Upper lobe of left lung (tissue), 6 donors: Measurements from ENCODE around the gene NR4A2. TPM values are rescaled to one million over a fixed set of nuclear protein-coding genes. Genes with fewer than 3 reads are reported as not detected.

Source experiments
- ATAC-seq, 2 donors: fragments of 200-7000 bp; cut with Tn5 transposase; one replicate each; pipeline ENCODE4 v1.9.1; 2022; ENCODE audit warnings: mild to moderate bottlenecking in 2 of 2, moderate library complexity in 2 of 2; ENCODE audit not compliant: low FRiP score in 2 of 2
- DNase-seq, 2 donors: peaks; one replicate each; pipeline ENCODE4 v3.0.0-alpha.2; 2019 to 2020
- H3K27ac ChIP-seq, 4 donors: fragments of 200-600 bp; sonication (generic); one replicate each; pipeline ENCODE4 v1.5.1; 2016 to 2019
- H3K27me3 ChIP-seq, 4 donors: fragments of 200-600 bp; sonication (generic); one replicate each; pipeline ENCODE4 v1.5.1; 2017 to 2019
- H3K36me3 ChIP-seq, 4 donors: fragments of 200-600 bp; sonication (generic); one replicate each; pipeline ENCODE4 v1.5.1; 2016 to 2019
- H3K4me1 ChIP-seq, 4 donors: fragments of 200-600 bp; sonication (generic); one replicate each; pipeline ENCODE4 v1.5.1; 2018 to 2019
- H3K4me3 ChIP-seq, 4 donors: fragments of 200-600 bp; sonication (generic); one replicate each; pipeline ENCODE4 v1.5.1; 2017 to 2019; ENCODE audit warnings: mild to moderate bottlenecking in 2 of 4, moderate library complexity in 1 of 4
- H3K9me3 ChIP-seq, 4 donors: fragments of 200-600 bp; sonication (generic); one replicate each; pipeline ENCODE4 v1.5.1; 2018 to 2019
- POLR2A ChIP-seq, 4 donors: fragments of 450-650 bp; IDR thresholded peaks; one replicate each; pipeline ENCODE4 v1.5.1; 2016 to 2017; ENCODE audit warnings: antibody characterized with exemption in 4 of 4, mild to moderate bottlenecking in 2 of 4
- WGBS, 2 donors: methylation state at CpG; one replicate each; pipeline ENCODE4 v1.1.5; 2017 to 2018; 5-methylcytosine and 5-hydroxymethylcytosine counted together
- total RNA-seq, 6 donors: library from RNA; depleted of rRNA in 4 of 6; stranded (reverse); fragments of >200 nt in 4 of 6; gene quantifications; one replicate each; pipeline versions ENCODE4 v1.1.0 to v1.2.1, GENCODE V29; 2016 to 2021
- donor health status: DM: no; HTN: no; CAD: no; lungs with moderate emphysema.
- donor health status: DM: no; HTN: yes; CAD: no; lungs with severe emphysema.

Gene NR4A2
- total RNA-seq, 6 donors from 2014 or later, result 3.0 to 12.6 (median 8.9) TPM

- no peak overlapping the region for H3K27ac ChIP-seq
- H3K36me3 ChIP-seq, result no peaks in the 10 kb centered on the region
- H3K9me3 ChIP-seq, result no peaks in the 10 kb centered on the region
- no peaks in the 10 kb centered on the region for H3K27me3 ChIP-seq
- no peaks in the 10 kb centered on the region for H3K4me1 ChIP-seq
- DNase-seq, result no peak
- TF ChIP-seq POLR2A (IDR thresholded peaks at IDR 0.05), result no peak
- 83 to 87% methylated on average over 5 of the region's 5 CpGs for WGBS, 2 donors
- no peak for ATAC-seq
- no peak overlapping the region for H3K4me3 ChIP-seq
These were observed 52.9 kb downstream of the NR4A2 start for GRCh38 chr2:156279446-156280150.

Other genes starting within 250 kb of the NR4A2 start
- gene GPD2, start 103.7 kb upstream of the NR4A2 start, total RNA-seq, result 100 to 1,000 TPM in 1 of 6 donors, 10 to 100 TPM in 5; 37.6 to 142 (median 44.2) TPM